Heart left ventricle (tissue), 16 donors: ENCODE results near the gene PCDHGB1. TPM values are rescaled to one million over a fixed set of nuclear protein-coding genes. Genes with fewer than 3 reads are reported as not detected.
"Not testable (repeated sequence)": the region's sequence is repeated elsewhere in the genome, so short reads cannot be mapped to it uniquely, and the experiment has no call there.

ENCODE experiments used
- ATAC-seq, 4 donors: fragments of 200-7000 bp; cut with Tn5 transposase; one replicate each; pipeline ENCODE4 v1.9.1; 2020 to 2022; ENCODE audit warnings: moderate library complexity in 4 of 4, mild to moderate bottlenecking in 3 of 4, moderate number of reproducible peaks in 1 of 4
- DNase-seq, 5 donors: peaks; one replicate each; pipeline ENCODE4 v3.0.0-alpha.2; 2020
- H3K27ac ChIP-seq, 12 donors: fragments of 200-600 bp; sonication (generic) in 4 of 12; one replicate each; pipeline versions ENCODE4 v1.5.0 to v1.8.0; 2016 to 2022; ENCODE audit warnings: mild to moderate bottlenecking in 2 of 12
- H3K27me3 ChIP-seq, 9 donors: fragments of 200-600 bp; sonication (generic) in 2 of 9; one replicate each; pipeline versions ENCODE4 v1.5.1 to v1.8.0; 2016 to 2022; ENCODE audit warnings: mild to moderate bottlenecking in 3 of 9
- H3K36me3 ChIP-seq, 9 donors: fragments of 200-600 bp; sonication (generic) in 2 of 9; one replicate each; pipeline versions ENCODE4 v1.5.0 to v1.8.0; 2018 to 2022; ENCODE audit warnings: mild to moderate bottlenecking in 2 of 9
- H3K4me1 ChIP-seq, 12 donors: fragments of 200-600 bp; sonication (generic) in 4 of 12; one replicate each; pipeline versions ENCODE4 v1.5.0 to v1.8.0; 2016 to 2022; ENCODE audit warnings: mild to moderate bottlenecking in 3 of 12
- H3K4me3 ChIP-seq, 12 donors: fragments of 200-600 bp; sonication (generic) in 4 of 12; one replicate each; pipeline versions ENCODE4 v1.5.0 to v1.8.0; 2017 to 2022; ENCODE audit warnings: mild to moderate bottlenecking in 9 of 12, moderate library complexity in 4 of 12
- H3K9me3 ChIP-seq, 12 donors: fragments of 200-600 bp; sonication (generic) in 4 of 12; one replicate each; pipeline versions ENCODE4 v1.5.0 to v1.8.0; 2016 to 2022; ENCODE audit warnings: mild to moderate bottlenecking in 1 of 12
- POLR2A ChIP-seq, 2 donors: fragments of 450-650 bp; IDR thresholded peaks; one replicate each; pipeline ENCODE4 v1.6.1; 2017; ENCODE audit warnings: antibody characterized with exemption in 2 of 2, mild to moderate bottlenecking in 2 of 2, moderate library complexity in 2 of 2
- WGBS, 4 donors: extraction: QIAGEN DNeasy Blood & Tissue Kit in 2 of 4; methylation state at CpG; one replicate each; pipeline versions ENCODE4 v1.1.5 to v1.1.7; 2013 to 2018; 5-methylcytosine and 5-hydroxymethylcytosine counted together
- intact Hi-C, 10 donors: fragments of 100-400 bp; cut with DNase I; formaldehyde crosslinking; loops; one replicate each; pipeline versions ENCODE4 v1.11.1 to v1.14.2; 2022
- polyA plus RNA-seq, 2 donors: library from polyadenylated mRNA; stranded (reverse); fragments of 200-250 nt; gene quantifications; one replicate each; pipeline ENCODE4 v1.2.3, GENCODE V29; 2013
- total RNA-seq, 9 donors: library from RNA; depleted of rRNA in 2 of 9; stranded (reverse); fragments of >200 nt in 2 of 9; fragmentation: NEBNext Ultra II Directional in 3 of 9; extraction: Animal tissue kit (Norgen Biotek cat#: 25700) in 3 of 9; gene quantifications; one replicate each; pipeline versions ENCODE4 v1.1.0 to v1.2.4, GENCODE V29; 2016 to 2023
- TF ChIP-seq, protein P1 (sequence below), 12 donors: fragments of 200-600 bp; sonication (generic) in 4 of 12; IDR thresholded peaks; one replicate each; pipeline versions ENCODE4 v1.5.0 to v1.8.0; 2018 to 2022; ENCODE audit warnings: antibody characterized with exemption in 12 of 12, mild to moderate bottlenecking in 5 of 12
- donor health status: ischemic (EF 13 %, LVEDD 7.1; RV severe dilation, severe dysfunction).
- donor health status: healthy with polysubstance abuse.
- donor health status: DM: no; HTN: yes; CAD: no.
- donor health status: DM: no; HTN: no; CAD: no.
- donor health status: ischemic (EF 25% LVEDD 6.9; RV normal size, moderate dysfunction).
- donor health status: ischemic (EF 25% LVEDD 5.7; RV mildly dilated, moderate dysfunction).
- donor health status: healthy.
- donor health status: DM: yes; HTN: yes; CAD: no.
- donor health status: ischemic (EF 35%, LVEDD 5.7; RV mildly dilated, moderate dysfunction).
- donor health status: nonischemic (EF 11% LVEDD 7.7; RV severe dilation, severe dysfunction).
- donor health status: DM: yes; HTN: yes; CAD: no.
- donor health status: PGD.
- donor health status: ischemic (EF 29% LVEDD 5.4; RV normal size, mild dysfunction).
- donor health status: nonischemic (EF 23%, LVEDD 6.1; RV moderate dilation, normal function).

PCDHGB1 gene
- total and polyA plus RNA-seq, 11 donors: 0.85 to 11.9 (median 8.6) TPM

DNA sequence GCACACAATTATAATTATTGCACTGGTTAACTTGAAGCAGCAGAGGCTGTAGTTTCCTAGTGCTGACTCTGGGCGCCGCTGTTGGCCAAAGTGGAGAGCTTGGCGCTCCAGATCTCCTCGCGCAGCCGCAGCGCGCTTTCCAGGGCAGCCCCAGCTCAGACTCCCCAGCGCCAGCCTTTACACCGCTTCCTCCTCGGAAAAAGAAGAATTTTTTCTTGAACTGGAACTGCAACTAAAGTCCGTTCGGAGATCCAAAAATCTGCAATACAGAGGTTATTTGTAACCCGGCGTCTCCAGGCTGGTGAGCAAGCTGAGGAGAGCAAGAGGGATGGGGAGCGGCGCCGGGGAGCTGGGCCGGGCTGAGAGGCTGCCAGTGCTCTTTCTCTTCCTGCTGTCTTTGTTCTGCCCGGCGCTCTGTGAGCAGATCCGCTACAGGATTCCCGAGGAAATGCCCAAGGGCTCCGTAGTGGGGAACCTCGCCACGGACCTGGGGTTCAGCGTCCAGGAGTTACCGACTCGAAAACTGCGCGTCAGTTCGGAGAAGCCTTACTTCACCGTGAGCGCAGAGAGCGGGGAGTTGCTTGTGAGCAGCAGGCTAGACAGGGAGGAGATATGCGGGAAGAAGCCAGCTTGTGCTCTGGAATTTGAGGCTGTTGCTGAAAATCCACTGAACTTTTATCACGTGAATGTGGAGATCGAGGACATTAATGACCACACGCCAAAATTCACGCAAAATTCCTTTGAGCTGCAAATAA, 37.8 kb downstream of the PCDHGB1 start, which contains the start of gene PCDHGB4:
PCDHGB4 (plus strand) TSS at position 142 of the 755 bp plus-strand sequence; CDS start at position 329, 187 bp downstream.
- Histone ChIP-seq H3K9me3 (peaks cover 0 to 96% (median 63%) of the 10 kb centered on the region in 12 donors), H3K4me3 (peak within 1 kb of the TSS in 9 of 12 donors; percentile 30 to 48 (median 40)), H3K36me3 (peaks cover 0 to 22% (median 0%) of the 10 kb centered on the region in 9 donors), H3K27me3 (peaks cover 0 to 42% (median 0%) of the 10 kb centered on the region in 9 donors)
- H3K27ac ChIP-seq, intact Hi-C loops, H3K4me1 ChIP-seq: not testable (repeated sequence)
- TF ChIP-seq, protein P1, sequence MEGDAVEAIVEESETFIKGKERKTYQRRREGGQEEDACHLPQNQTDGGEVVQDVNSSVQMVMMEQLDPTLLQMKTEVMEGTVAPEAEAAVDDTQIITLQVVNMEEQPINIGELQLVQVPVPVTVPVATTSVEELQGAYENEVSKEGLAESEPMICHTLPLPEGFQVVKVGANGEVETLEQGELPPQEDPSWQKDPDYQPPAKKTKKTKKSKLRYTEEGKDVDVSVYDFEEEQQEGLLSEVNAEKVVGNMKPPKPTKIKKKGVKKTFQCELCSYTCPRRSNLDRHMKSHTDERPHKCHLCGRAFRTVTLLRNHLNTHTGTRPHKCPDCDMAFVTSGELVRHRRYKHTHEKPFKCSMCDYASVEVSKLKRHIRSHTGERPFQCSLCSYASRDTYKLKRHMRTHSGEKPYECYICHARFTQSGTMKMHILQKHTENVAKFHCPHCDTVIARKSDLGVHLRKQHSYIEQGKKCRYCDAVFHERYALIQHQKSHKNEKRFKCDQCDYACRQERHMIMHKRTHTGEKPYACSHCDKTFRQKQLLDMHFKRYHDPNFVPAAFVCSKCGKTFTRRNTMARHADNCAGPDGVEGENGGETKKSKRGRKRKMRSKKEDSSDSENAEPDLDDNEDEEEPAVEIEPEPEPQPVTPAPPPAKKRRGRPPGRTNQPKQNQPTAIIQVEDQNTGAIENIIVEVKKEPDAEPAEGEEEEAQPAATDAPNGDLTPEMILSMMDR (IDR thresholded peaks at IDR 0.05): peak; percentile 21 to 64 (median 54)
- DNase-seq (peak in 1 of 5 donors; percentile 54), ATAC-seq (peak; percentile 83 to 94 (median 88))
- 13 to 20% (median 18%) methylated on average over 19 to 23 of the region's 40 CpGs for WGBS, 4 donors

DNA sequence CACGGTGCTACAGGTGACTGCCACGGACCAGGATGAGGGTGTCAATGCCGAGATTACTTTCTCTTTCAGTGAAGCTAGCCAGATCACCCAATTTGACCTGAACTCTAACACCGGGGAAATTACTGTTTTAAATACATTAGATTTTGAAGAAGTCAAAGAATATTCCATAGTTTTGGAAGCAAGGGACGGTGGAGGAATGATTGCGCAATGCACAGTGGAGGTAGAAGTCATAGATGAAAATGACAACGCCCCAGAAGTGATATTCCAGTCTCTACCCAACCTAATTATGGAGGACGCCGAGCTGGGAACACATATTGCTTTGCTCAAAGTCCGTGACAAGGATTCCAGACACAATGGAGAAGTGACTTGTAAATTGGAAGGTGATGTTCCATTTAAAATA, 38.8 kb downstream of the PCDHGB1 start:
- ATAC-seq: no peak

DNA sequence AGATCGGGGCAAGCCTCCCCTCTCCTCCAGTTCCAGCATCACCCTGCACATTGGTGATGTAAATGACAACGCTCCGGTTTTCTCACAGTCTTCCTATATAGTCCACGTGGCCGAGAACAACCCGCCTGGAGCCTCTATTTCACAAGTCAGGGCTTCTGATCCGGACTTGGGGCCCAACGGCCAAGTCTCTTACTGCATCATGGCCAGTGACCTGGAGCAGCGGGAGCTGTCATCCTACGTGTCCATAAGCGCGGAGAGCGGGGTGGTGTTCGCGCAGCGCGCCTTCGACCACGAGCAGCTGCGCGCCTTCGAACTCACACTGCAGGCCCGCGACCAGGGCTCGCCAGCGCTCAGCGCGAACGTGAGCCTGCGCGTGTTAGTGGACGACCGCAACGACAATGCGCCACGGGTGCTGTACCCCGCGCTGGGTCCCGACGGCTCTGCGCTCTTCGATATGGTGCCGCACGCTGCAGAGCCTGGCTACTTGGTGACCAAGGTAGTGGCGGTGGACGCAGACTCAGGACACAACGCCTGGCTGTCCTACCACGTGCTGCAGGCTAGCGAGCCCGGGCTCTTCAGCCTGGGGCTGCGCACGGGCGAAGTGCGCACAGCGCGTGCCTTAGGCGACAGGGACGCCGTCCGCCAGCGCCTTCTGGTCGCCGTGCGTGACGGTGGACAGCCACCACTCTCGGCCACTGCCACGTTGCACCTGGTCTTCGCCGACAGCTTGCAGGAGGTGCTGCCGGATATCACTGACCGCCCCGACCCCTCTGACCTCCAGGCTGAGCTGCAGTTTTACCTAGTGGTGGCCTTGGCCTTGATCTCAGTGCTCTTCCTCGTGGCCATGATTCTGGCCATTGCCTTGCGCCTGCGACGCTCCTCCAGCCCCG, 39.5 kb downstream of the PCDHGB1 start:
- peaks cover 0 to 96% (median 65%) of the 10 kb centered on the region in 12 donors for H3K9me3 ChIP-seq
- intact Hi-C loops: no loop called here
- H3K4me1 ChIP-seq: peaks cover 0 to 8% (median 0%) of the 10 kb centered on the region in 12 donors

More for the DNA sequence above, 38.8 kb downstream of the PCDHGB1 start:
- H3K9me3 ChIP-seq: peaks cover 0 to 96% (median 65%) of the 10 kb centered on the region in 12 donors
- H3K27me3 ChIP-seq: peaks cover 0 to 35% (median 0%) of the 10 kb centered on the region in 9 donors
- H3K27ac ChIP-seq: no peak overlapping the region
- WGBS, 4 donors: 54 to 64% (median 61%) methylated on average over 10 of the region's 10 CpGs
- TF ChIP-seq, protein P1 (IDR thresholded peaks at IDR 0.05): no peak
- TF ChIP-seq POLR2A (IDR thresholded peaks at IDR 0.05): no peak
- peaks cover 0 to 8% (median 0%) of the 10 kb centered on the region in 12 donors for H3K4me1 ChIP-seq
- DNase-seq: no peak
- H3K36me3 ChIP-seq: peaks cover 0 to 23% (median 0%) of the 10 kb centered on the region in 9 donors
- intact Hi-C loops: no loop called here
- no peak overlapping the region for H3K4me3 ChIP-seq

More for the DNA sequence above, 39.5 kb downstream of the PCDHGB1 start:
- no peak overlapping the region for H3K4me3 ChIP-seq
- no peak for ATAC-seq
- 40 to 52% (median 46%) methylated on average over 62 to 77 of the region's 77 CpGs for WGBS, 4 donors
- H3K27ac ChIP-seq: no peak overlapping the region
- TF ChIP-seq POLR2A (IDR thresholded peaks at IDR 0.05): no peak
- TF ChIP-seq, protein P1 (IDR thresholded peaks at IDR 0.05): no peak
- H3K27me3 ChIP-seq: peaks cover 0 to 33% (median 0%) of the 10 kb centered on the region in 9 donors
- no peak for DNase-seq
- peaks cover 0 to 23% (median 0%) of the 10 kb centered on the region in 9 donors for H3K36me3 ChIP-seq
